Activated naive CD8-positive, alpha-beta T cell (primary cell): ENCODE results near the gene APBA2.
A peak's percentile ranks its signal among the peaks of the same experiment; 100 is the strongest.

Experiments used
- H3K27ac Mint-ChIP-seq: one replicate; pipeline ENCODE4 v1.8.0; 2021; ENCODE audit warnings: mixed read lengths
- H3K27me3 Mint-ChIP-seq: one replicate; pipeline ENCODE4 v1.8.0; 2021; ENCODE audit warnings: mixed read lengths
- H3K36me3 Mint-ChIP-seq: one replicate; pipeline ENCODE4 v1.8.0; 2021; ENCODE audit warnings: mixed read lengths
- H3K4me1 Mint-ChIP-seq: one replicate; pipeline ENCODE4 v1.8.0; 2021; ENCODE audit warnings: low read depth, mixed read lengths
- H3K4me3 Mint-ChIP-seq: one replicate; pipeline ENCODE4 v1.8.0; 2021; ENCODE audit warnings: mild to moderate bottlenecking, mixed read lengths
- H3K9me3 Mint-ChIP-seq: one replicate; pipeline ENCODE4 v1.8.0; 2021; ENCODE audit warnings: low read depth, mixed read lengths

The APBA2 gene

GRCh38 chr15:28955993-28956421, 70.2 kb downstream of the APBA2 start:
- no peaks in the 10 kb centered on the region for H3K27me3 Mint-ChIP-seq
- H3K4me1 Mint-ChIP-seq, result peaks cover 74% of the 10 kb centered on the region
- H3K9me3 Mint-ChIP-seq, result no peaks in the 10 kb centered on the region

DNA sequence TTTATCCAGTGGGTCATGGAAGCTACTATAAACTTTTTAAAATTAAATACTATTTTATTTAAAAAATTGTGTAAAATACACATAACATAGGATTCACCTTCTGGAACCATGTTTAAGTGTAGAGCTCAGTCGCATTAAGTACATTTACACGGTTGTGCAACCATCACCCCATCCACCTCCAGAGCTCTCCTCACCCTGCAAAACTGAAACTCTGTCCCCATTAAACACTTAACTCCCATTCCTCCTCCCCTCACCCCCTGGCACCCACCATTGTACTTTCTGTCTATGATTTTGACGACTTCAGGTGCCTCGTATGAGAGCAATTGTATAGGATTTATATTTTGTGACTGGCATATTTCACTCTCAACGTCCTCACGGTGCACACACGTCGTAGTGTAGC, 70.7 kb downstream of the APBA2 start:
- Mint-ChIP-seq H3K36me3 (peaks cover 7% of the 10 kb centered on the region), H3K27ac (no peak overlapping the region), H3K4me3 (peak overlapping the region; percentile 42), H3K4me1 (peaks cover 76% of the 10 kb centered on the region), H3K27me3 (no peaks in the 10 kb centered on the region), H3K9me3 (no peaks in the 10 kb centered on the region)

More at GRCh38 chr15:28955993-28956421, 70.2 kb downstream of the APBA2 start:
- no peak overlapping the region for H3K27ac Mint-ChIP-seq
- H3K36me3 Mint-ChIP-seq, result peaks cover 5% of the 10 kb centered on the region
- no peak overlapping the region for H3K4me3 Mint-ChIP-seq

GRCh38 chr15:28957606-28958498, 72.1 kb downstream of the APBA2 start:
- Mint-ChIP-seq H3K4me3 (no peak overlapping the region), H3K36me3 (peaks cover 7% of the 10 kb centered on the region), H3K27ac (peak overlapping the region; percentile 34), H3K27me3 (no peaks in the 10 kb centered on the region), H3K9me3 (no peaks in the 10 kb centered on the region), H3K4me1 (peaks cover 72% of the 10 kb centered on the region)

- Mint-ChIP-seq H3K4me1 (peaks cover 71% of the 10 kb centered on the region), H3K27ac (no peak overlapping the region)
Observed at GRCh38 chr15:28959326-28959725, 73.6 kb downstream of the APBA2 start.

DNA sequence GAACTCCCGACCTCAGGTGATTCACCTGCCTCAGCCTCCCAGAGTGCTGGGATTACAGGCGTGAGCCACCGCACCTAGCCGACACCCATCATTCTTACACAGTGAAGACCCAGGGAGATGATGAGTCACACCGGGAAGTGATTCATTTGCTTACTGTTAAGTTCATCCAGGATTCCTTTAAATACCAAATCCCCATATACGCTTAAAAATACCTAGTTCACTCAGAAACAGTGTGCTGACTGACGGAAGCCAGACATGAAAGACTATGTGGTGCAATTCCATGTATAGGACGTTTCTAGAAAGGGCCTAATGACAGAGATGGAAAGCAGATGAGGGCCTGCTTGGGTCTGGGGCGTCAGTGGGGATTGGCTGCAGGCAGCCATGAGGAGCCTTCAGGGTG, 75.2 kb downstream of the APBA2 start:
- Mint-ChIP-seq H3K36me3 (peaks cover 16% of the 10 kb centered on the region), H3K27me3 (no peaks in the 10 kb centered on the region), H3K27ac (no peak overlapping the region), H3K4me3 (no peak overlapping the region), H3K9me3 (no peaks in the 10 kb centered on the region), H3K4me1 (peaks cover 64% of the 10 kb centered on the region)

More at GRCh38 chr15:28959326-28959725, 73.6 kb downstream of the APBA2 start:
- no peak overlapping the region for H3K4me3 Mint-ChIP-seq
- no peaks in the 10 kb centered on the region for H3K9me3 Mint-ChIP-seq
- H3K36me3 Mint-ChIP-seq, result peaks cover 14% of the 10 kb centered on the region
- no peaks in the 10 kb centered on the region for H3K27me3 Mint-ChIP-seq

GRCh38 chr15:28961391-28961790, 75.6 kb downstream of the APBA2 start:
- peaks cover 16% of the 10 kb centered on the region for H3K36me3 Mint-ChIP-seq
- peaks cover 65% of the 10 kb centered on the region for H3K4me1 Mint-ChIP-seq
- no peaks in the 10 kb centered on the region for H3K27me3 Mint-ChIP-seq
- no peak overlapping the region for H3K27ac Mint-ChIP-seq
- no peak overlapping the region for H3K4me3 Mint-ChIP-seq
- H3K9me3 Mint-ChIP-seq, result no peaks in the 10 kb centered on the region

- Mint-ChIP-seq H3K27ac (peak overlapping the region; percentile 38), H3K27me3 (no peaks in the 10 kb centered on the region), H3K4me1 (peaks cover 65% of the 10 kb centered on the region), H3K36me3 (peaks cover 12% of the 10 kb centered on the region), H3K4me3 (no peak overlapping the region), H3K9me3 (no peaks in the 10 kb centered on the region)
Observed at GRCh38 chr15:28962851-28963710, 77.3 kb downstream of the APBA2 start.

GRCh38 chr15:28963711-28964081, 77.9 kb downstream of the APBA2 start:
- H3K9me3 Mint-ChIP-seq, result no peaks in the 10 kb centered on the region
- H3K27me3 Mint-ChIP-seq, result no peaks in the 10 kb centered on the region
- peaks cover 12% of the 10 kb centered on the region for H3K36me3 Mint-ChIP-seq
- peak overlapping the region; percentile 4 for H3K27ac Mint-ChIP-seq
- no peak overlapping the region for H3K4me3 Mint-ChIP-seq
- H3K4me1 Mint-ChIP-seq, result peaks cover 64% of the 10 kb centered on the region

DNA sequence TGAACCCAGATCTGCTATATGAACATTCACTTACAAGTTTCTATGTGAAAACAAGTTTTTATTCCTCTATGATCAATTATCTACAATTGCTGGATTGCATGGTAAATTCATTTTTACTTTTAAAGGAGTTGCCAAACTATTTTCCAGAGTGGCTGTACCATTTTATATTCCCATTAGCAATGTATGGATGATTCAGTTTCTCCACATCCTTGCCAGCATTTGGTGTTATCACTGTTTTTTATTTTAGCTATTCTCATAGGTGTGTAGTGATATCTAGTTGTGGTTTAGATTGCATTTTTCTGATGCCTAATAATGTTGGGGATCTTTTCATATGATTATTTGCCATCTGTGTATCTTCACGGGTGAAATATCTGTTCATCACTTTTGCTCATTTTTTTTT, 78.3 kb downstream of the APBA2 start:
- peaks cover 12% of the 10 kb centered on the region for H3K36me3 Mint-ChIP-seq
- H3K4me1 Mint-ChIP-seq, result peaks cover 62% of the 10 kb centered on the region

GRCh38 chr15:28967066-28967465, 81.3 kb downstream of the APBA2 start:
- Mint-ChIP-seq H3K27me3 (no peaks in the 10 kb centered on the region), H3K9me3 (no peaks in the 10 kb centered on the region), H3K27ac (peak overlapping the region; percentile 43), H3K4me3 (no peak overlapping the region), H3K36me3 (peaks cover 9% of the 10 kb centered on the region), H3K4me1 (peaks cover 60% of the 10 kb centered on the region)

More for the DNA sequence above, 78.3 kb downstream of the APBA2 start:
- Mint-ChIP-seq H3K9me3 (no peaks in the 10 kb centered on the region), H3K4me3 (no peak overlapping the region), H3K27ac (peak overlapping the region; percentile 22), H3K27me3 (no peaks in the 10 kb centered on the region)

GRCh38 chr15:28967990-28968389, 82.2 kb downstream of the APBA2 start:
- H3K9me3 Mint-ChIP-seq, result no peaks in the 10 kb centered on the region
- peaks cover 9% of the 10 kb centered on the region for H3K36me3 Mint-ChIP-seq
- peaks cover 62% of the 10 kb centered on the region for H3K4me1 Mint-ChIP-seq
- H3K27me3 Mint-ChIP-seq, result no peaks in the 10 kb centered on the region
- H3K27ac Mint-ChIP-seq, result peak overlapping the region; percentile 47
- H3K4me3 Mint-ChIP-seq, result no peak overlapping the region

DNA sequence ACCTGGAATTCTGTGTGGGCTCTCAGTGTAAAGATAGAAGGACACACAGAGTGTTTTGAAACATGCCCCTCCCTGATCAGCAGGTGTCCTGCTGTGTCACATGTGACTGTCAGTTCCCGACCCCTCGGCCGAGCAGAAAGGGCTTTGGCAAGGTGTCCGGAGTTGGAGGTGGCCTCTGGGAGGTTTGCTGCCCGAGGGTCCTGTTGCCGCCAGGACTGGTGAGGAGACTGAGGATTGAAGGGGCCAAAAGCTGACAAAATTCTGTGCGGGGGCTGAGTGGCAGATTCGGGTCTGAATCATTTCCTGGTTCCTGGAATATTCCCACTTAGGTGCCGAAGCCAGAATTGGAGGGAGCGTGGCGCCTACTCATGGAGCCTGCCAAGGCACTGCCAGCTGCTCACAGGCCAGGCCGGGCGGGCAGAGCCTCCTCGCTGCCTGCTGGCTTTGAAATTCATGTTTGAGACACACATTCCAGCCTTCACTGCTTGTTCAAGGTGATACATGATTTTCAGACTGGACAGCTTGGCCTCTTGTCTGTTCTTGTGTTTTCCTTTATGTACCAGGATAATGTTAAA, 83.8 kb downstream of the APBA2 start:
- peaks cover 65% of the 10 kb centered on the region for H3K4me1 Mint-ChIP-seq
- H3K27ac Mint-ChIP-seq, result no peak overlapping the region
- H3K4me3 Mint-ChIP-seq, result no peak overlapping the region
- no peaks in the 10 kb centered on the region for H3K9me3 Mint-ChIP-seq
- H3K36me3 Mint-ChIP-seq, result peaks cover 2% of the 10 kb centered on the region
- no peaks in the 10 kb centered on the region for H3K27me3 Mint-ChIP-seq

DNA sequence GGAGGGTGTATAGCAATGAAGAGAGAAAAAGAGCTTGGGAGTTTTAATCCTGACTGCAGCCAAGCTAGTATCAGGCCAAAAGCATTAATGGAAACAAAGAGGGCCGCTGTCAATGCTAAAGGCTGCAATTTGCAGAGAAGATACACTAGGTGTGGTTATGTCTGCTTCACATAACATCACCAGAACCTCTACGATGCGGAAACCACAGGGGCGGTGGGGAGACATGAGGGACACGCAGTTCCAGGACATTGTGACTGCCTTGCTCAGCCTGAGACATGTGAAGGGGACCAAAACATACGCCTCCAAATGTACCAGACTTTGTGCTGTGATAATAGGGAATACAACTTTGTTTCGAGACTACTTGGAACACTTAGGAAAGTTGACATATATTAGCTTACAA, 88.4 kb downstream of the APBA2 start:
- Mint-ChIP-seq H3K4me3 (peak overlapping the region; percentile 14), H3K9me3 (no peaks in the 10 kb centered on the region), H3K4me1 (peaks cover 50% of the 10 kb centered on the region), H3K27ac (peak overlapping the region; percentile 65), H3K36me3 (no peaks in the 10 kb centered on the region), H3K27me3 (no peaks in the 10 kb centered on the region)

DNA sequence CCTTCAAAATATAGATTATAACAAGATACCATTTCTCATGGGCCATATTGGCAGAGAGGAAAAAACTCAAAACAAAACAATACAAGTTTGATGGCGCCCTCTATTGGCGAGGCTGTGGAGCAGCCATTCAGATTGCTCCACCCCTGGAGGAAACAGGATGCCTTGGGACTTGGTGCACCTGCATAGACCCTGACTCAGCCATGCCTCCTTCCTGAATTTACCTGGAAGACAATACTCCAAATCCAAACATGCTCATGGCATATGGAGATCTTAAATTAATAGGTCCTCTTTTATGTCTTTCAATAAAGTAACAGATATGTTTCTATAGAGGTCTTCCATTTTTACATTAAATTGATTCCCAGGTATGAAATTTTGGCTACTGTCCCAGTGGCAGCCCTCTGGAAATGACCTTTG, 90.0 kb downstream of the APBA2 start:
- Mint-ChIP-seq H3K27ac (peak overlapping the region; percentile 61), H3K27me3 (no peaks in the 10 kb centered on the region), H3K4me1 (peaks cover 62% of the 10 kb centered on the region), H3K4me3 (no peak overlapping the region), H3K36me3 (no peaks in the 10 kb centered on the region), H3K9me3 (no peaks in the 10 kb centered on the region)
